ENCODE results near the gene SRA1. TPM values are rescaled to one million over a fixed set of nuclear protein-coding genes. Genes with fewer than 3 reads are reported as not detected.

Gene SRA1
- total RNA-seq, 4 donors from 2014 or later = 19.9 to 36.3 (median 26.5) TPM

DNA sequence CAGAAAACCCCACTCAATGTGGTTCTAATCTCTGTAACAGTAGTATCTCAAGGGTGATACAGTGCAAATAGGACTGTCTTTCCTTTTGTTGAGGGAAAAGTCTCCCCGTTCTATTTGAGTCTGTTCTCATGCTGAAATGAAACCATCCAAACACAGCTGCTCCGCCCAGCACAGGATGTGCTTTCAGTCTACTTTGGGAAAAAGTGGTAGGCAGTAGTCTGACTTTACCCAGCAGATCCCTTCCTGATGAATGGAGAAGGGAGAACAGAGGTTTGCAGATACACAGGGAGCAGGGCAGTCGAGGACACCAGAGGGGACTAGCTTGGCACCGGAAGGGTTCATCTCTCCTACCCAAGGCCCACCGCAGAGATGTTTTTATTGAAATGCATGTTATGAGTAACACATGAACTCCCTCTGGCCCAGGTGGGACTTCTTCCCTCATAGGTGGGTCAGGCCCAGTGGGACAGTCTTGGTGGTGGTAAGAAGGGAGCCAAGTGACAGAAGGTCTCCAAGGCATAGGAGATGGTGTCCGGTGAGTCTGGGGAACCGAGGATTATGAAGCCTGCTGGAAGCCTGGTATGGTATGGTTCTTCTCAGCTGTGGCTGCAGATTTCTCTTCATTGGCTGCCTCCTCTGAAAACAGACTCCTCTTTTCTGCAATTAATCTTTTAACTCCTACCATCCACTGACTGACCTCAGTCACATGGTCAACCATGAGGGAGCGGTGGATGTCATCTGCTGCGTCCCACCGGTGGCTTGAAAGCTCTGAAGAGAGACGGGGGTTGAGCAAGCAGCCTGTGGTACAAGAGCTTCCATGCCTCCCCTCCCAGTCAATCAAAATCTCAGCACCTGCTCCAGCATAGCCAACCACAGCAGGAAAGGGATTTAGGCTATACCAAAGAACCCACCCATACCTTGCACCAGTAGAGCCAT lies 6.9 kb downstream of the SRA1 start:
- DNase-seq = no peak
- no peak for TF ChIP-seq EP300 (IDR thresholded peaks at IDR 0.05; ENCODE audit: low read depth)
- TF ChIP-seq POLR2A (IDR thresholded peaks at IDR 0.05) = no peak
- TF ChIP-seq POLR2AphosphoS5 (IDR thresholded peaks at IDR 0.05) = no peak
- TF ChIP-seq, protein P1, sequence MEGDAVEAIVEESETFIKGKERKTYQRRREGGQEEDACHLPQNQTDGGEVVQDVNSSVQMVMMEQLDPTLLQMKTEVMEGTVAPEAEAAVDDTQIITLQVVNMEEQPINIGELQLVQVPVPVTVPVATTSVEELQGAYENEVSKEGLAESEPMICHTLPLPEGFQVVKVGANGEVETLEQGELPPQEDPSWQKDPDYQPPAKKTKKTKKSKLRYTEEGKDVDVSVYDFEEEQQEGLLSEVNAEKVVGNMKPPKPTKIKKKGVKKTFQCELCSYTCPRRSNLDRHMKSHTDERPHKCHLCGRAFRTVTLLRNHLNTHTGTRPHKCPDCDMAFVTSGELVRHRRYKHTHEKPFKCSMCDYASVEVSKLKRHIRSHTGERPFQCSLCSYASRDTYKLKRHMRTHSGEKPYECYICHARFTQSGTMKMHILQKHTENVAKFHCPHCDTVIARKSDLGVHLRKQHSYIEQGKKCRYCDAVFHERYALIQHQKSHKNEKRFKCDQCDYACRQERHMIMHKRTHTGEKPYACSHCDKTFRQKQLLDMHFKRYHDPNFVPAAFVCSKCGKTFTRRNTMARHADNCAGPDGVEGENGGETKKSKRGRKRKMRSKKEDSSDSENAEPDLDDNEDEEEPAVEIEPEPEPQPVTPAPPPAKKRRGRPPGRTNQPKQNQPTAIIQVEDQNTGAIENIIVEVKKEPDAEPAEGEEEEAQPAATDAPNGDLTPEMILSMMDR (IDR thresholded peaks at IDR 0.05) = no peak
- Histone ChIP-seq H3K4me3 (no peak overlapping the region), H3K9me3 (no peaks in the 10 kb centered on the region), H3K36me3 (peaks cover 0 to 19% (median 0%) of the 10 kb centered on the region in 4 donors), H3K27me3 (no peaks in the 10 kb centered on the region), H3K27ac (peak overlapping the region; percentile 94 to 99 (median 96)), H3K4me1 (peaks cover 34 to 66% (median 42%) of the 10 kb centered on the region in 4 donors)
- in situ Hi-C loops (cut with MboI; ENCODE audit: low pct_ligation_motif_present in 1 of 4, low pct_unique_long_range_greater_than_20kb in 1 of 4, low sequenced_read_pairs in 3 of 4) = loop anchor here in 1 of 4 donors (25.0 kb wide), 1 partner anchor 112 kb away; the partner anchor contains the start of genes DND1 and WDR55
- WGBS, 2 donors (ENCODE audit: low coverage in 1 of 2) = 81 to 87% methylated on average over 2 to 11 of the region's 11 CpGs
- intact Hi-C loops (cut with DNase I; ENCODE audit: low total_unique reads) = no loop called here

GRCh38 chr5:140549237-140550144 lies 7.8 kb downstream of the SRA1 start:
- peak; percentile 81 for DNase-seq
- intact Hi-C loops (cut with DNase I; ENCODE audit: low total_unique reads) (no loop called here), in situ Hi-C loops (cut with MboI; ENCODE audit: low pct_ligation_motif_present in 1 of 4, low pct_unique_long_range_greater_than_20kb in 1 of 4, low sequenced_read_pairs in 3 of 4) (loop anchor here in 1 of 4 donors (25.0 kb wide), 1 partner anchor 113 kb away; the partner anchor contains the start of genes DND1 and WDR55)
- Histone ChIP-seq H3K36me3 (peaks cover 0 to 19% (median 1%) of the 10 kb centered on the region in 4 donors), H3K27ac (peak overlapping the region; percentile 94 to 99 (median 96)), H3K4me1 (peaks cover 33 to 57% (median 37%) of the 10 kb centered on the region in 4 donors), H3K9me3 (no peaks in the 10 kb centered on the region), H3K27me3 (no peaks in the 10 kb centered on the region), H3K4me3 (no peak overlapping the region)
- 65 to 78% methylated on average over 2 to 3 of the region's 3 CpGs for WGBS, 2 donors (ENCODE audit: low coverage in 1 of 2)
- TF ChIP-seq POLR2AphosphoS5 (IDR thresholded peaks at IDR 0.05) (peak; percentile 66 to 86 (median 72)), EP300 (IDR thresholded peaks at IDR 0.05; ENCODE audit: low read depth) (no peak), POLR2A (IDR thresholded peaks at IDR 0.05) (peak; percentile 36)

GRCh38 chr5:140548791-140549190 lies 8.5 kb downstream of the SRA1 start:
- Histone ChIP-seq H3K27me3 (no peaks in the 10 kb centered on the region), H3K27ac (peak overlapping the region; percentile 94 to 99 (median 96)), H3K36me3 (peaks cover 0 to 19% (median 4%) of the 10 kb centered on the region in 4 donors), H3K4me3 (peak overlapping the region in 1 of 4 donors; percentile 54), H3K4me1 (peaks cover 33 to 52% (median 37%) of the 10 kb centered on the region in 4 donors), H3K9me3 (no peaks in the 10 kb centered on the region)
- TF ChIP-seq, protein P1 (IDR thresholded peaks at IDR 0.05) = no peak
- TF ChIP-seq POLR2A (IDR thresholded peaks at IDR 0.05) = no peak
- no peak for TF ChIP-seq EP300 (IDR thresholded peaks at IDR 0.05; ENCODE audit: low read depth)
- TF ChIP-seq POLR2AphosphoS5 (IDR thresholded peaks at IDR 0.05) = no peak
- intact Hi-C loops (cut with DNase I; ENCODE audit: low total_unique reads) = no loop called here
- in situ Hi-C loops (cut with MboI; ENCODE audit: low pct_ligation_motif_present in 1 of 4, low pct_unique_long_range_greater_than_20kb in 1 of 4, low sequenced_read_pairs in 3 of 4) = no loop called here
- WGBS, 2 donors (ENCODE audit: low coverage in 1 of 2) = 70 to 86% methylated on average over 2 to 7 of the region's 7 CpGs
- no peak for DNase-seq

GRCh38 chr5:140548300-140548688 lies 9.0 kb downstream of the SRA1 start:
- Histone ChIP-seq H3K36me3 (peaks cover 0 to 19% (median 4%) of the 10 kb centered on the region in 4 donors), H3K9me3 (no peaks in the 10 kb centered on the region), H3K4me1 (peaks cover 33 to 54% (median 38%) of the 10 kb centered on the region in 4 donors), H3K27ac (peak overlapping the region; percentile 94 to 99 (median 96)), H3K27me3 (no peaks in the 10 kb centered on the region), H3K4me3 (peak overlapping the region in 3 of 4 donors; percentile 34 to 54 (median 43))
- in situ Hi-C loops (cut with MboI; ENCODE audit: low pct_ligation_motif_present in 1 of 4, low pct_unique_long_range_greater_than_20kb in 1 of 4, low sequenced_read_pairs in 3 of 4) (no loop called here), intact Hi-C loops (cut with DNase I; ENCODE audit: low total_unique reads) (no loop called here)
- TF ChIP-seq POLR2A (IDR thresholded peaks at IDR 0.05) (peak; percentile 64), EP300 (IDR thresholded peaks at IDR 0.05; ENCODE audit: low read depth) (peak; percentile 86), POLR2AphosphoS5 (IDR thresholded peaks at IDR 0.05) (peak in 2 of 3 donors; percentile 83 to 88)
- TF ChIP-seq, protein P1 (IDR thresholded peaks at IDR 0.05) = no peak
- 27% methylated on average over 5 of the region's 5 CpGs; no CpG with 5 or more reads in 1 of the 2 donors for WGBS, 2 donors (ENCODE audit: low coverage in 1 of 2)
- DNase-seq = peak; percentile 85

Data from transverse colon (tissue), 4 donors.